Ovary (tissue), 9 donors: ENCODE data around the gene PGM5. TPM values are rescaled to one million over a fixed set of nuclear protein-coding genes. Genes with fewer than 3 reads are reported as not detected.

Experiments used
- DNase-seq, 5 donors: peaks; one replicate each; pipeline ENCODE4 v3.0.0-alpha.2; 2019 to 2020
- H3K27ac ChIP-seq, 2 donors: fragments of 200-600 bp; one replicate each; pipeline versions ENCODE4 v1.5.1 to v1.8.0; 2019 to 2022
- H3K27me3 ChIP-seq: fragments of 200-600 bp; one replicate; pipeline ENCODE4 v1.8.0; 2022
- H3K36me3 ChIP-seq: fragments of 200-600 bp; sonication (generic); one replicate; pipeline ENCODE4 v1.5.1; 2019
- H3K4me1 ChIP-seq: one replicate; pipeline ENCODE4 v1.8.1; 2013; ENCODE audit warnings: mild to moderate bottlenecking, moderate library complexity; ENCODE audit not compliant: insufficient read depth
- H3K4me3 ChIP-seq: fragments of 200-600 bp; sonication (generic); one replicate; pipeline ENCODE4 v1.5.1; 2017
- H3K9me3 ChIP-seq, 2 donors: fragments of 200-600 bp in 1 of 2; sonication (generic) in 1 of 2; one replicate each; pipeline versions ENCODE4 v1.5.1 to v1.8.1; 2013 to 2019; ENCODE audit warnings: mild to moderate bottlenecking in 1 of 2, moderate library complexity in 1 of 2
- EP300 ChIP-seq: sonication (generic); formaldehyde crosslinking; IDR thresholded peaks from one replicate; pipeline ENCODE4 v1.6.1; 2017; ENCODE audit warnings: antibody characterized with exemption
- POLR2A ChIP-seq: fragments of 450-650 bp; IDR thresholded peaks from one replicate; pipeline ENCODE4 v1.6.1; 2017; ENCODE audit warnings: antibody characterized with exemption, mild to moderate bottlenecking, moderate library complexity
- WGBS, 3 donors: extraction: QIAGEN DNeasy Blood & Tissue Kit in 1 of 3; methylation state at CpG; one replicate each; pipeline versions ENCODE4 v1.1.5 to v1.1.7; 2013 to 2017; 5-methylcytosine and 5-hydroxymethylcytosine counted together
- intact Hi-C, 4 donors: fragments of 100-400 bp; cut with DNase I; formaldehyde crosslinking; loops; one replicate each; pipeline versions ENCODE4 v1.11.0 to v1.15.1; 2022 to 2023
- polyA plus RNA-seq, 2 donors: library from polyadenylated mRNA; stranded (reverse); fragments of 200-250 nt in 1 of 2; fragments of 350-450 nt in 1 of 2; fragmentation: Illumina TruSeq in 1 of 2; extraction: RNeasy Lipid Tissue Mini Kit (QIAGEN cat#74804) in 1 of 2; gene quantifications; one replicate each; pipeline ENCODE4 v1.2.3, GENCODE V29; 2013 to 2014
- total RNA-seq, 7 donors: library from RNA; depleted of rRNA in 2 of 7; stranded (reverse); fragments of >200 nt in 2 of 7; fragmentation: NEBNext Ultra II Directional in 3 of 7; extraction: Animal tissue kit (Norgen Biotek cat#: 25700) in 3 of 7; gene quantifications; one replicate each; pipeline versions ENCODE4 v1.1.0 to v1.2.4, GENCODE V29; 2016 to 2023
- TF ChIP-seq, protein P1 (sequence below), 3 donors: fragments of 450-650 bp in 2 of 3; fragments of 200-600 bp in 1 of 3; IDR thresholded peaks; one replicate each; pipeline versions ENCODE4 v1.5.1 to v1.8.0; 2016 to 2022; ENCODE audit warnings: antibody characterized with exemption in 3 of 3, mild to moderate bottlenecking in 1 of 3
- donor health status: DM: no; HTN: no; CAD: no; lungs with moderate emphysema.
- donor health status: DM: no; HTN: no; CAD: no.
- donor health status: Bipolar disorder and iron deficiency.
- donor health status: DM: yes; HTN: yes; CAD: no.
- donor health status: DM: no; HTN: no; CAD: no.
- donor health status: DM: yes; HTN: yes; CAD: no.

The PGM5 gene
- total and polyA plus RNA-seq, 9 donors, result 16.2 to 124 (median 28.5) TPM

DNA sequence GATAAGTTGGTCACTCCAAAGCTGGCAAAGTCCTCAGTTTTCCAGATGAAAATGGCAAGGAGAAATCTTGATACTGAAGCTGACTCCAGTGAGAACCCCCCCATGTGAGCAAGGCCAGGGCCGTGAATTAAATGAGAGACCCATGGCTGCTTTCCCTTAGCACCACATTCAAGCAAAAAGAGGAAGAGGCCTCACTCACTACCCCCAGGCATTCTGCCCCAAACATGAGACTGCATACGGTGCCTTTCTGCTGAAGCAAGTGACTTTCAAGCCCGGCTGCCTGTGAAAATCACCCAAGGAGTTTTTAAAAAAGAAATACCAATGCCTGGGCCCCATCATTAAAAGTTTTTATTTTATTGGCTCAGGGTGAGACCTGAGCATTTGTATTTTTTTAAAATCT lies 117.4 kb downstream of the PGM5 start:
- no peaks in the 10 kb centered on the region for H3K9me3 ChIP-seq
- no peaks in the 10 kb centered on the region for H3K27me3 ChIP-seq
- TF ChIP-seq, protein P1, sequence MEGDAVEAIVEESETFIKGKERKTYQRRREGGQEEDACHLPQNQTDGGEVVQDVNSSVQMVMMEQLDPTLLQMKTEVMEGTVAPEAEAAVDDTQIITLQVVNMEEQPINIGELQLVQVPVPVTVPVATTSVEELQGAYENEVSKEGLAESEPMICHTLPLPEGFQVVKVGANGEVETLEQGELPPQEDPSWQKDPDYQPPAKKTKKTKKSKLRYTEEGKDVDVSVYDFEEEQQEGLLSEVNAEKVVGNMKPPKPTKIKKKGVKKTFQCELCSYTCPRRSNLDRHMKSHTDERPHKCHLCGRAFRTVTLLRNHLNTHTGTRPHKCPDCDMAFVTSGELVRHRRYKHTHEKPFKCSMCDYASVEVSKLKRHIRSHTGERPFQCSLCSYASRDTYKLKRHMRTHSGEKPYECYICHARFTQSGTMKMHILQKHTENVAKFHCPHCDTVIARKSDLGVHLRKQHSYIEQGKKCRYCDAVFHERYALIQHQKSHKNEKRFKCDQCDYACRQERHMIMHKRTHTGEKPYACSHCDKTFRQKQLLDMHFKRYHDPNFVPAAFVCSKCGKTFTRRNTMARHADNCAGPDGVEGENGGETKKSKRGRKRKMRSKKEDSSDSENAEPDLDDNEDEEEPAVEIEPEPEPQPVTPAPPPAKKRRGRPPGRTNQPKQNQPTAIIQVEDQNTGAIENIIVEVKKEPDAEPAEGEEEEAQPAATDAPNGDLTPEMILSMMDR (IDR thresholded peaks at IDR 0.05), result no peak
- TF ChIP-seq EP300 (no peak), POLR2A (no peak)
- H3K4me3 ChIP-seq, result no peak overlapping the region
- WGBS, 3 donors, result 82 to 85% (median 84%) methylated on average over 3 of the region's 3 CpGs
- H3K27ac ChIP-seq, result no peak overlapping the region
- no peaks in the 10 kb centered on the region for H3K36me3 ChIP-seq
- intact Hi-C loops, result no loop called here
- H3K4me1 ChIP-seq, result no peaks in the 10 kb centered on the region
- DNase-seq, result no peak

DNA sequence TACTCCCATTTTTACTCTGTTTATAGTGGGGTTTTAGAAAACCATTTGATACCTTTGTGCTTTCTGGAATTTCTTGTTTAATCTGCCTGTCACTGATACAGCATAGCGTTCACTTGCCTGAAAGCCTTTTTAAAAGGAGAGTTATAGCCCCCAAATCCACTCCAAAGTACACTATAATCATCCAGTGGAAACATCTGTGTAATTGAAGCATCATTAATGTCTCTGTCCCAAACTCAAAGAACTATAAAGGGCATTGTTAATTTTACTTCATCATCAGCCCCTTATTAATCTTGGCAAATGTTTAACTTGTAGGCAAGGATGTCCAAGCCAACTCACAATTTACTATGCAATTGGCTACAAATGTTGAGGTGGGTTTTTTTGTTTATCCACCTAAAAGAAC lies 120.0 kb downstream of the PGM5 start:
- Histone ChIP-seq H3K27me3 (no peaks in the 10 kb centered on the region), H3K4me1 (no peaks in the 10 kb centered on the region), H3K27ac (no peak overlapping the region), H3K9me3 (no peaks in the 10 kb centered on the region), H3K4me3 (no peak overlapping the region), H3K36me3 (no peaks in the 10 kb centered on the region)
- TF ChIP-seq, protein P1 (IDR thresholded peaks at IDR 0.05), result no peak
- no peak for TF ChIP-seq EP300
- no peak for TF ChIP-seq POLR2A
- intact Hi-C loops, result no loop called here
- 14 to 42% (median 26%) methylated on average over 1 of the region's 1 CpG for WGBS, 3 donors
- no peak for DNase-seq

DNA sequence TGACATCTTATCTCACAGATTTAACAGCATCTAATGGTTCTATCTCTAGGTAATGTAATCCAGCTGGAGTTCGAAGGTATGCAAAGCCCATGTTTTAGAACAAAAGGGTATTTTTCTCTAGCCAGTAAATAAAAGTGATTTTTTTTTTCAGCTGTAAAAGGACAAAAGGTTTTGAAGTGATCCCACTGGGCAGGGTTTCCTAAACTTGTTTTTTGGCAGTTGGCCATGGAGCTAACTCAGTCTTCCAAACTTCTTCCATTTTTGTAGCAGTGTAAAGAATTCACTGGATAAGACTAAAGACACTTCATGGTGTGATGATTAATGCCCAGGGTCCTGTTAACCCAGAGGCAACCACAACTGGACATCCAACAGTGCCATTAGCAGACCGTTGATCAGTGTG lies 120.4 kb downstream of the PGM5 start:
- H3K27ac ChIP-seq, result no peak overlapping the region
- 8 to 11% (median 10%) methylated on average over 2 of the region's 2 CpGs for WGBS, 3 donors
- no peak for DNase-seq
- no peaks in the 10 kb centered on the region for H3K36me3 ChIP-seq
- H3K9me3 ChIP-seq, result no peaks in the 10 kb centered on the region
- H3K4me3 ChIP-seq, result no peak overlapping the region
- intact Hi-C loops, result no loop called here
- no peaks in the 10 kb centered on the region for H3K4me1 ChIP-seq
- no peaks in the 10 kb centered on the region for H3K27me3 ChIP-seq
- TF ChIP-seq, protein P1 (IDR thresholded peaks at IDR 0.05), result no peak
- TF ChIP-seq EP300, result no peak
- no peak for TF ChIP-seq POLR2A

DNA sequence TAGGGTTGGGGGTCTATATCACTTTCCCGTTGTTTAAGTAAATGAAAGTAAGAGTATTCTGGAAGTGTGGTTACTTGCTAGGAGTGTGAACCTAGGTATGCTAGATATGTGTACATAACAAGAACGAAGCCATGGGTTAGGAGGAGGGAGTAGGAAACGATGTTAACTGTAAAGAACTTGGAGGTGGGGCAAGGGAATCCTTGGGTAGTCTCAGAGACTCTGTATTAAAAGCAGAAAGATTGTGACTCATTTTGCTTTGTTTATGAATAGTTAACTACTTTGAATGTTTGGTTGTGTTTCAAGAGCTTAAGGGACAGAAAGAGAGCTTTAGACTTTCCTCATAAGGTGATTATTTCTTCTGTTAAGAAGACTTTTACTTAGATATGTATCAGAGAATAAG lies 124.4 kb downstream of the PGM5 start:
- no peaks in the 10 kb centered on the region for H3K27me3 ChIP-seq
- WGBS, 3 donors, result 52 to 67% (median 67%) methylated on average over 3 of the region's 3 CpGs
- no peak for DNase-seq
- H3K4me3 ChIP-seq, result no peak overlapping the region
- intact Hi-C loops, result no loop called here
- no peak for TF ChIP-seq EP300
- TF ChIP-seq, protein P1 (IDR thresholded peaks at IDR 0.05), result no peak
- no peak for TF ChIP-seq POLR2A
- no peaks in the 10 kb centered on the region for H3K4me1 ChIP-seq
- no peaks in the 10 kb centered on the region for H3K9me3 ChIP-seq
- H3K27ac ChIP-seq, result no peak overlapping the region
- no peaks in the 10 kb centered on the region for H3K36me3 ChIP-seq

DNA sequence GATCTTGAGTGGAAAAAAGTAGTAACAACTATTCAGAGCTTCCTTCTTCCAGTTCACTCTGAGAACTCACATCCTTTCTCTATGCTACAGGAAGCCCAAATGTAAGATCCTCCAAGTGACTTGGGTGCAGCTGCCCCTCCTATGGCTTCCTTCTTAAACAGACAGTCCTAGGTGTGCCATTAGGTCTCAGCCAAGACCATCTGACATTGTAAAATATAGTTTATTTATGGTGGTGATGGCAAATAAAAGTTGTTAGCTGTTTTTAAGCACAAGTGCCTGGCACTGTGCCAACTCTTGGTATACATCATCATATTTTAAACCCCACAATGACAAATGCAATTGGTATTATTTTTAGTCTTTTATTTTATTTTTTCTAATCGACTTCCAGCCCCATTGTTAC lies 126.1 kb downstream of the PGM5 start:
- DNase-seq, result no peak
- TF ChIP-seq, protein P1 (IDR thresholded peaks at IDR 0.05), result no peak
- TF ChIP-seq EP300 (no peak), POLR2A (no peak)
- Histone ChIP-seq H3K36me3 (no peaks in the 10 kb centered on the region), H3K27me3 (no peaks in the 10 kb centered on the region), H3K9me3 (no peaks in the 10 kb centered on the region), H3K27ac (no peak overlapping the region), H3K4me3 (no peak overlapping the region), H3K4me1 (no peaks in the 10 kb centered on the region)
- 27 to 80% (median 67%) methylated on average over 1 of the region's 1 CpG for WGBS, 3 donors
- intact Hi-C loops, result no loop called here
